HG03139 (cell line): ENCODE results near the gene PACS2.
"Not testable (repeated sequence)": the region's sequence is repeated elsewhere in the genome, so short reads cannot be mapped to it uniquely, and the experiment has no call there.

ENCODE experiments used
- ATAC-seq: cut with Tn5 transposase; IDR thresholded peaks from one replicate; pipeline ENCODE4 v1.9.1; 2021; ENCODE audit not compliant: unreplicated experiment

The PACS2 gene

GRCh38 chr14:105329411-105330150, 15.0 kb downstream of the PACS2 start:
- ATAC-seq: no peak

DNA sequence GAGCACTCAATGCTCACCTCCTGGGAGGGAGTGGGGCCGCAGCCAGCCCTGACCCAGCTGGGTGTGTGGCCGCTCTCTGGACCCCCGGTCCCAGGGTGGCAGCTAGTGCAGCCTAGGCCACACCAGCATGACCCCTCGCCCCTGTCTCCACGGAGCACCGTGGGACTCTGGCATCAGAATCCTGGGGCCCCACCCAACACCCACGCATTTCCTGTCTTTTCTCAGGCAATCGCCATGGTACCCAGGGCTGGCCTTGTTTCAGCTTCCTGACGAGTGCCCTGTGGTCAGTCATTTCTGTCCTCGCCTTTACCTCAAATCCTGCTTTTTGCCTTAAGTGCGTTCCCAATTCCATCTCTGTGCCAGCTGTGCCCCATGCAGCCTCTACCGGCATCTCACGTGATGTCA, 15.9 kb downstream of the PACS2 start:
- ATAC-seq: no peak

- no peak for ATAC-seq
Observed at GRCh38 chr14:105331575-105332349, 17.2 kb downstream of the PACS2 start.

DNA sequence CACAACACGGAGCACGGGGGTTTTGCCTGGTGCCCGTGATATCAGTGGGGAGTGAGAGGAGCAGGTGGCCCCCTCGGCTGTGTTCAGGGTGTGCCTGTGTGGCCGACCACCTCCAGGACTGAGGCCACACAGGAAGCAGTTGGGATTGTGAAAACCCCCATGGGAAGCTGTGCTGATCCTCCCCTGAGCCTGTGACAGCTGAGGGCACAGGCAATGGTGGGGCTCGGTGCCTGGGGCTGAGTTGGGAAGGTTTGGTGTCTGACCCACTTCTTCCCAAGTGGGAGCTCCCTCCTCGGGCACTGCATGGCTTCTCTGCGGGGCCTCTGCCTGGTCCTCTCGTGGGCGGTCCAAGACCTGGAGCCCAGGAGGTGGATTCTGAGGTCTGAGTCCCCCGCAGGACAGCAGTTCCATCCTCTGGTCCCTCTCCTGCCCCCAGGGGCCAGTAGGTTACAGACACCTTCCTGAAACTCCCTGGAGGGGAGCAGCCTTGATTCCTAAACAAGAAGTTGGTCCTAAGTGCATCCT, 17.9 kb downstream of the PACS2 start:
- ATAC-seq: no peak

DNA sequence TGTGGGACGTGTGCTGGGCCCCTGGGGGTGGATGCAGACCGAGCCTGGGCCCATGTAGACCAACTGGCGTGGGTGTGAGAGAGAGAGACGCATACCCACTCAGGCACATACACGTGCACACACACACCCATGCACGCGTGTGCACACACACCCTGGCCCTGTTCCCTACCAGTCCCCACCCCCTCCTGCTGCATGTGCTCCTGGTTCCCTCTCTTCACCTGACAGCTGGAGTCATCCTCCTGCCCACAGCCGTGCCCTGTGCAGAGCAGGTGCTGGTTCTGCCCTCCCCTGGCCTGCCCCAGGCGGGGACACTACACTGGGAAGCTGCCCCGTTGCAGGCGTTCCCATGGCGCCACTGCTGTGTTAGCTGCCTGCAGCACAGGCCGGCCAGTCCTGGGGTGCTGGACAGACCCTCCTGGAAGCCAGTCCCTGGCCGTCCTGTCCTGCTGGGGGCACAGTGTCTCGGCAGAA, 18.5 kb downstream of the PACS2 start:
- no peak for ATAC-seq

- no peak for ATAC-seq
Observed at GRCh38 chr14:105333613-105334364, 19.2 kb downstream of the PACS2 start.

- no peak for ATAC-seq
Observed at GRCh38 chr14:105334383-105335230, 20.1 kb downstream of the PACS2 start.

DNA sequence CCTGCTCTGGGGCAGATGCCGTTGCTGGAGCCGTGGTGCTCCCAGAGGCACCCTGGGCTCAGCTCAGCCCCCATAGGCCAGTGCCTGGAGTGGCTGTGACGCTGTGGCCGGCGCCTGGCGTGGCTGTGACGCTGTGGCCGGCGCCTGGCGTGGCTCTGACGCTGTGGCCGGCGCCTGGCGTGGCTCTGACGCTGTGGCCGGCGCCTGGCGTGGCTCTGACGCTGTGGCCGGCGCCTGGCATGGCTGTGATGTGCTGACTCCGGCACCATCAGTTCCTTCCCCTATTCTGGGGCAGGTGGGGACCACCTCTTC, 20.6 kb downstream of the PACS2 start:
- ATAC-seq: not testable (repeated sequence)

- no peak for ATAC-seq
Observed at GRCh38 chr14:105335735-105336476, 21.4 kb downstream of the PACS2 start.

DNA sequence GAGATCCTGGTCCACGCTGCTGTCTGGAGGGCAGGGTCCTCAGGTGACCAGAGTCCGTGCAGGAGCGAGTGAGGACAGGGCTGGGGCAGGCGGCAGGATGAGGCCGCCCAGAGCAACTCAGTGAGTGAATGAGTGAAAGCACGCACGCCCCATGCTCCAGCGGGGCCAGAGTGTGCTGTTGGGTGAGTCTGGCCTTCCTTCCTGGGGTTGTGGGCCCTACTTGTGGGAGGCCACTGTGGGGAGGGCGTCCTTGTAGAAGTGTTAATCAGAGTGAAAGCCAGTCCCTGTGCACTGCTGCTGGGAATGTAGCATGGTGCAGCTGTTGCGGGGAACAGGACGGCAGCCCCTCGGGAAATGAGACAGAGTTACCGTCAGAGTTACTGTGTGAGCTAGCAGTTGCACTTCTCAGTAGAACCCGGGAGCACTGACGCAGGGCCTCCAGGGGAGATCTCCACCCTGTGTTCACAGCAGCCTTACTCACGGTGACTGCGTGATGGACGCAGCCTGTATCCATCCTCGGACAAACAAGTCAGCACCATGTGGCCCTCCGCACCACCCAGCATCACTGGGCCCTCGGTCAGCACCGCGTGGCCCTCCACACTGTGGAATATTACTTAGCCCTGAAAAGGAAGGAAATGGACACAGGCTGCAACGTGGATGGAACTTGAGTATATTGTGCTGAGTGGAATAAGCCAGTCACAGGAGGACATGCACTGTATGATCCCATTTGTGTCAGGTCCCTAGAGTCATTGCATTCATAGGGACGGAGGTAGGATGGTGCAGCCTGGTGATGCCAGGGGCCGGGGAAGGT, 22.1 kb downstream of the PACS2 start:
- ATAC-seq: no peak

- ATAC-seq: no peak
Observed at GRCh38 chr14:105337433-105337832, 22.9 kb downstream of the PACS2 start.

- no peak for ATAC-seq
Observed at GRCh38 chr14:105337966-105338741, 23.6 kb downstream of the PACS2 start.

DNA sequence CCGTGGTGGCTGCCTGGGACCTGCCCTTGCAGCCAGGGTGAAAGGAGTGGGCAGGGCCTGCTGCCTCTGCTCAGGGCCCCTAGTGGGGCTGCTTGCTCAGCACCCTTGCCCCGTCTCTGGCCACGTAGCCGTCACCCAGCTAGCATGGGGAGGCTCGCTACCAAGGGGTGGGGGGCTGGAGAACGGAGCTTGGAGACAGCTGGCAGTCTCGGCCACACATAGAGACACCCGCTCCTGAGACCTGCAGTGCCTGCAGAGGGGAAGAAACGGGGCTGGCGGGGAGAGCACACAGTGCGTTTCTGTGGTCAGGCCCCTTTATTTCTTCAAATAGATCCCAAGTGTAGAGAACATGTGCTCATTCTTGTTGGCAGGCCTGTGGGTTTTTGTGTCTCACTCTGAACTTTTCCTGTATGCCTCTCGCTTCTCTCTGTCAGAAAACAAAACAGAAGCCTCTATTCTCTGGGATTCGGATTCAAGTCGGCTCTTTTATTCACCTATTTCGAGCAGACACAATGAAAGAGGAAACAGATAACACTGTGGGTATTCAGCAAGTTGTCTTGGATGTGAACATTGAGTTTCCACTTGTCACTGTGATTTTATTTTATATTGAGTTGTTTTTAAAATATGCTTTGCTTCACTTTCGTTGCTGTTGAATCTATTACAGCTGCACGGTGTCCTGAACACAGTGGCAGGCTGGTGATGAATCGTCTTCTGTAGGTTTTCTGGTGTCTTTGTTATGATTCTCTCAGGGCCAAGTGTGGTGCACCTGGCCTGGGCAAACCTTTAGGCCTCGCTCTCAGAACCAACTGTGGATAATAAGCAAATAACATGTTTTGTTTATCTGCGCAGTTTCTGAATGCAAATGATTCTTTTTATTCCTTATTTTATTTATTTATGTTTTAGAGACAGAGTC, 26.5 kb downstream of the PACS2 start:
- ATAC-seq: no peak

GRCh38 chr14:105343194-105343593, 28.6 kb downstream of the PACS2 start:
- no peak for ATAC-seq

DNA sequence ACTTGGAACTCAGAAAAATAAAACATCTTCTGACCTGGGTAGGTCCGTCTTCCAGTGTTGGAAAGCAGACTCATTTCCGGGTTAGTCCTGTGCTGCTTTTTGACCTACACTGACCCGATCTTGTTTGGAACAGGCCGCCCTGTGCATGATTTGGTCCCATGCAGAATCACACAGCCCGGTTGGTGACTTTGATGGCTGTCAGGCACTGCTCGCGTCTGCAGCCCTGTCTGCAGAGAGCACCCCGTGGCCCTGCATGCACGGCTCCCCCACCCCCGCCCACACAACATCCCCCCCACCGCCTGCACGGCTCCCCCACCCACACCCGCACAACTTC, 31.6 kb downstream of the PACS2 start:
- ATAC-seq: no peak

- no peak for ATAC-seq
Observed at GRCh38 chr14:105346876-105347586, 32.5 kb downstream of the PACS2 start.

DNA sequence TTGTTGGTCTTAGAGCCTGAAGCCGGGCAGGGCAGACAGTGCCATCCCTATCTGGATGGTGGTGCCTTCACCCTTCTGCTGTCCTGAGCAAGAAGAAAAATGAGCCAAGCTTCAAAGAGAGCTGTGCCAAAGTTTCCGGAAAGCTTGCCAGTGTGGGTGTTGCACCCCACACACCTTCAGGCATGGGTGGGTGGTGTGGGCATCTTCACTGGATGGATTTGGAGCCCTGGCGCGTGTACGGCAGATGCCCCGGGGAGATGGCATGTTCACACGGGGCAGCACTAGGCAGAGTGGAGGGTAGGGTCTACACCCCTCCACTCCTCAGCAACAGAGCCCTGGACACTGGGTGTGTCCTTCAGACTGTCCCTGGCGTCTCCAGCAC, 33.0 kb downstream of the PACS2 start:
- ATAC-seq: no peak
